OCI-LY7 (cell line): ENCODE measurements around the gene MYZAP.

ENCODE experiments used
- CTCF ChIP-seq: fragments of 200-600 bp; sonication (generic); conservative IDR thresholded peaks from 2 replicates; pipeline ENCODE4 v1.5.1; 2014; ENCODE audit warnings: mild to moderate bottlenecking, antibody characterized with exemption, low read length, moderate library complexity, mixed read lengths
- EZH2phosphoT487 ChIP-seq: fragments of 200-600 bp; sonication (generic); IDR thresholded peaks from 2 replicates; pipeline ENCODE4 v1.6.1; 2018; ENCODE audit warnings: low read depth, borderline replicate concordance, mild to moderate bottlenecking, mixed run types, antibody characterized with exemption, low read length, moderate library complexity, mixed read lengths

GRCh38 chr15:57545995-57546394, 45.7 kb upstream of the MYZAP start:
- no peak for TF ChIP-seq CTCF
- no peak for TF ChIP-seq EZH2phosphoT487
